HEK293 (cell line): Measurements from ENCODE around the gene RXFP1.

Experiments used
- HOXA7 ChIP-seq: sonication (generic); formaldehyde crosslinking; IDR thresholded peaks from 2 replicates; pipeline ENCODE4 v1.8.1; 2022; ENCODE audit warnings: missing genetic modification reagents, borderline replicate concordance
- TCF7L2 ChIP-seq: IDR thresholded peaks from 2 replicates; pipeline ENCODE4 v1.6.1; 2011; ENCODE audit warnings: low read depth, mild to moderate bottlenecking, inconsistent platforms, low read length, moderate library complexity, borderline replicate concordance
- ZBTB7A ChIP-seq: fragments of 450-650 bp; formaldehyde crosslinking; IDR thresholded peaks from 2 replicates; pipeline ENCODE4 v1.5.1; 2016; ENCODE audit warnings: low read depth, missing biosample characterization, missing genetic modification characterization
- ZBTB8A ChIP-seq: fragments of 450-650 bp; formaldehyde crosslinking; IDR thresholded peaks from 2 replicates; pipeline ENCODE4 v1.5.1; 2016; ENCODE audit warnings: missing biosample characterization, missing genetic modification characterization
- ZFP37 ChIP-seq: fragments of 450-650 bp; formaldehyde crosslinking; IDR thresholded peaks from 2 replicates; pipeline ENCODE4 v1.5.1; 2016; ENCODE audit warnings: missing biosample characterization, missing genetic modification characterization
- ZNF121 ChIP-seq: fragments of 450-650 bp; formaldehyde crosslinking; IDR thresholded peaks from 2 replicates; pipeline ENCODE4 v1.5.1; 2016; ENCODE audit warnings: missing biosample characterization, missing genetic modification characterization
- ZNF16 ChIP-seq: fragments of 450-650 bp; formaldehyde crosslinking; IDR thresholded peaks from 2 replicates; pipeline ENCODE4 v1.5.1; 2016; ENCODE audit warnings: low read depth, missing biosample characterization, missing genetic modification characterization
- ZNF324 ChIP-seq: fragments of 450-650 bp; formaldehyde crosslinking; IDR thresholded peaks from 2 replicates; pipeline ENCODE4 v1.5.1; 2016; ENCODE audit warnings: missing biosample characterization, missing genetic modification characterization
- ZNF621 ChIP-seq: fragments of 450-650 bp; formaldehyde crosslinking; IDR thresholded peaks from 2 replicates; pipeline ENCODE4 v1.5.1; 2017; ENCODE audit warnings: missing biosample characterization, missing genetic modification characterization
- ZNF707 ChIP-seq: fragments of 450-650 bp; formaldehyde crosslinking; IDR thresholded peaks from 2 replicates; pipeline ENCODE4 v1.5.1; 2016; ENCODE audit warnings: missing biosample characterization, missing genetic modification characterization
- ZNF76 ChIP-seq: fragments of 450-650 bp; formaldehyde crosslinking; IDR thresholded peaks from 2 replicates; pipeline ENCODE4; 2016; ENCODE audit warnings: low read depth, missing biosample characterization, missing genetic modification characterization, borderline replicate concordance
- TF ChIP-seq, protein P1 (sequence below): fragments of 450-650 bp; formaldehyde crosslinking; IDR thresholded peaks from 2 replicates; pipeline ENCODE4 v1.5.1; 2016; ENCODE audit warnings: missing biosample characterization, missing genetic modification characterization
- TF ChIP-seq, protein P2 (sequence below): fragments of 450-650 bp; formaldehyde crosslinking; IDR thresholded peaks from 2 replicates; pipeline ENCODE4 v1.5.1; 2016; ENCODE audit warnings: missing biosample characterization, missing genetic modification characterization

DNA sequence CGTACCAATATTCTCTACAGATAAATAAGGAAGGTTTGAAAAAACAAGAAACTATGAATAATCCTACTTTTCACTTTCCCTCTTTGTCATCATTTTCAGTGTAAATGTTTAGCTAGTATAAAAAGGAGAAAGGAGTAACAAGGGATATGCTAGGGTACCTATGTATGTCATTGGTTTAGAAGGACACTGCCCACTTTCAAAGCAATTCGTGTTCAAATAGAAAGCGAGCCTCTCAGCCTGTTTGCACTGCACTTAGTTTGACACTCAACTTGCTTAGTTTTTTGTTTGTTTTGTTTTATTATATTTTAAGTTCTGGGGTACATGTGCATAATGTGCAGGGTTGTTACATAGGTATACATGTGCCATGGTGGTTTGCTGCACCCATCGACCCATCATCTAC is 21.6 kb upstream of the RXFP1 start:
- TF ChIP-seq ZNF621 (tag by site-specific recombination) (no peak), ZNF324 (tag by site-specific recombination) (no peak), ZNF16 (tag by site-specific recombination) (no peak), ZBTB7A (tag by site-specific recombination) (no peak), ZNF707 (tag by site-specific recombination) (no peak), ZNF121 (tag by site-specific recombination) (no peak), TCF7L2 (no peak), ZNF76 (tag by site-specific recombination) (no peak), ZFP37 (no peak), ZBTB8A (tag by site-specific recombination) (no peak), HOXA7 (CRISPR knock-in tag) (no peak)
- TF ChIP-seq, protein P1, sequence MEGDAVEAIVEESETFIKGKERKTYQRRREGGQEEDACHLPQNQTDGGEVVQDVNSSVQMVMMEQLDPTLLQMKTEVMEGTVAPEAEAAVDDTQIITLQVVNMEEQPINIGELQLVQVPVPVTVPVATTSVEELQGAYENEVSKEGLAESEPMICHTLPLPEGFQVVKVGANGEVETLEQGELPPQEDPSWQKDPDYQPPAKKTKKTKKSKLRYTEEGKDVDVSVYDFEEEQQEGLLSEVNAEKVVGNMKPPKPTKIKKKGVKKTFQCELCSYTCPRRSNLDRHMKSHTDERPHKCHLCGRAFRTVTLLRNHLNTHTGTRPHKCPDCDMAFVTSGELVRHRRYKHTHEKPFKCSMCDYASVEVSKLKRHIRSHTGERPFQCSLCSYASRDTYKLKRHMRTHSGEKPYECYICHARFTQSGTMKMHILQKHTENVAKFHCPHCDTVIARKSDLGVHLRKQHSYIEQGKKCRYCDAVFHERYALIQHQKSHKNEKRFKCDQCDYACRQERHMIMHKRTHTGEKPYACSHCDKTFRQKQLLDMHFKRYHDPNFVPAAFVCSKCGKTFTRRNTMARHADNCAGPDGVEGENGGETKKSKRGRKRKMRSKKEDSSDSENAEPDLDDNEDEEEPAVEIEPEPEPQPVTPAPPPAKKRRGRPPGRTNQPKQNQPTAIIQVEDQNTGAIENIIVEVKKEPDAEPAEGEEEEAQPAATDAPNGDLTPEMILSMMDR (tag by site-specific recombination): no peak
- TF ChIP-seq, protein P2, sequence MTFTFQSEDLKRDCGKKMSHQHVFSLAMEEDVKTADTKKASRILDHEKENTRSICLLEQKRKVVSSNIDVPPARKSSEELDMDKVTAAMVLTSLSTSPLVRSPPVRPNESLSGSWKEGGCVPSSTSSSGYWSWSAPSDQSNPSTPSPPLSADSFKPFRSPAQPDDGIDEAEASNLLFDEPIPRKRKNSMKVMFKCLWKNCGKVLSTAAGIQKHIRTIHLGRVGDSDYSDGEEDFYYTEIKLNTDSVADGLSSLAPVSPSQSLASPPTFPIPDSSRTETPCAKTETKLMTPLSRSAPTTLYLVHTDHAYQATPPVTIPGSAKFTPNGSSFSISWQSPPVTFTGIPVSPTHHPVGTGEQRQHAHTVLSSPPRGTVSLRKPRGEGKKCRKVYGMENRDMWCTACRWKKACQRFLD: no peak
